Measurements from ENCODE around the gene CUX1.
"Not testable (repeated sequence)": the region's sequence is repeated elsewhere in the genome, so short reads cannot be mapped to it uniquely, and the experiment has no call there.

The CUX1 gene

DNA sequence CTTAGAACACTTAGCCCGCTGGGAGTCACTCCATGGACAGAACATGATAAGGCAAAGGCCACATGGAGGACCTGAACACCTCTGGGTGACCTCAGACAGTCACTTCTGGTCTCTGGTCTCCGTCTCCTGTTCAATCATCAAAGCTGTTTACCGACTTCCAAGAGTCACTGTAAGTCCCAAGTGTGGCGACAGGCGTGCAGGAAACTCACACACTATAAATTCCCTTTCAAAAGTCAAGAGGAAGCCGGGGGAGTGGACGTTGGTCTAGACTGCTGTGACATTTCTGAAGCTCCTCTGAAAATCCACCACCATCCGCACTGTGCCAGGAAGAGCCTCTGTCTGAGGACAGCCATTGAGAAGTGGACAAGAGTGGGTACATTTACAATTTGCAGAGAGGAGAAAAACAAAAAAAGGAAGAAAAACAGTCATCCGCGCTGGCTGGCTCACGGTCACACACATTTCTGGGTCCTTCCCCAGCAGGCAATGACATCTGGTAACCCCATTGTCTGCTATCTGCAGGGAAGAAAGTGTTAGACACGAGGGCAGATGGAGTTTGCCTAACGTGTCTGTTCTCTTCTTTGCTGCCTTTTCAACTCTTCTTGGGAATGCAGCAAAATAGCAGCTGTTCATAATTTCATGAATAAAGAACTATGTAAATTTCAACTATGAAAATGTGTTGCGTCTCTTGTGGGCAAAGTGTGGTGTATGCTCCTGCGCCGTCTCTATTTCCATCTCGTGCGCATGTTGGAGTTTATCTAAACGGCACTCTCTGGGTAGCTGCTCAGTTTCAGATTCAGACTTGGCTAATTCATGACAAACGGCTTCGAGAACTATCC lies 32.9 kb upstream of the CUX1 start:
- H3K4me3 ChIP-seq (ENCODE audit: low read depth, low read length), result no peak overlapping the region
- TF ChIP-seq, protein P1, sequence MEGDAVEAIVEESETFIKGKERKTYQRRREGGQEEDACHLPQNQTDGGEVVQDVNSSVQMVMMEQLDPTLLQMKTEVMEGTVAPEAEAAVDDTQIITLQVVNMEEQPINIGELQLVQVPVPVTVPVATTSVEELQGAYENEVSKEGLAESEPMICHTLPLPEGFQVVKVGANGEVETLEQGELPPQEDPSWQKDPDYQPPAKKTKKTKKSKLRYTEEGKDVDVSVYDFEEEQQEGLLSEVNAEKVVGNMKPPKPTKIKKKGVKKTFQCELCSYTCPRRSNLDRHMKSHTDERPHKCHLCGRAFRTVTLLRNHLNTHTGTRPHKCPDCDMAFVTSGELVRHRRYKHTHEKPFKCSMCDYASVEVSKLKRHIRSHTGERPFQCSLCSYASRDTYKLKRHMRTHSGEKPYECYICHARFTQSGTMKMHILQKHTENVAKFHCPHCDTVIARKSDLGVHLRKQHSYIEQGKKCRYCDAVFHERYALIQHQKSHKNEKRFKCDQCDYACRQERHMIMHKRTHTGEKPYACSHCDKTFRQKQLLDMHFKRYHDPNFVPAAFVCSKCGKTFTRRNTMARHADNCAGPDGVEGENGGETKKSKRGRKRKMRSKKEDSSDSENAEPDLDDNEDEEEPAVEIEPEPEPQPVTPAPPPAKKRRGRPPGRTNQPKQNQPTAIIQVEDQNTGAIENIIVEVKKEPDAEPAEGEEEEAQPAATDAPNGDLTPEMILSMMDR (IDR thresholded peaks at IDR 0.05; ENCODE audit: control insufficient read depth, extremely low read depth, insufficient read depth), result no peak
- no peak for DNase-seq (ENCODE audit: low read depth)

DNA sequence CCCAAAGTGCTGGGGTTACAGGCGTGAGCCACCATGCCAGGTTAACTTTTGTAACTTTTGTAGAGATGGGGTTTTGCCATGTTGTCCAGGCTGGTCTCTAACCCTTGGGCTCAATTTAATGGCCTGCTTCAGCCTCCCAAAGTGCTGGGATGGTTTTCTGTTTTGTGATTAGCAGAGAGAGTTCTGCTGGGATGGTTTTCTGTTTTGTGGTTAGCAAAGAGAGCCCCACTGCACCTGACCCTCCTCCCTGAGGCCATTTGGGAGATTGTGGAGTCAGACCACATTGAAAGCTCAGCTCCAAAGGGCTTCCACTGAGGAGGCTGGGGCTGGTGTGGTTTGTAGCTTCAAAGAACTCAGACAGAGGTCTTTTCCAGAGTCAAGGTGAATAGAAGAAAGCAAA lies 29.6 kb upstream of the CUX1 start:
- no peak for DNase-seq (ENCODE audit: low read depth)
- TF ChIP-seq, protein P1 (IDR thresholded peaks at IDR 0.05; ENCODE audit: control insufficient read depth, extremely low read depth, insufficient read depth), result no peak

DNA sequence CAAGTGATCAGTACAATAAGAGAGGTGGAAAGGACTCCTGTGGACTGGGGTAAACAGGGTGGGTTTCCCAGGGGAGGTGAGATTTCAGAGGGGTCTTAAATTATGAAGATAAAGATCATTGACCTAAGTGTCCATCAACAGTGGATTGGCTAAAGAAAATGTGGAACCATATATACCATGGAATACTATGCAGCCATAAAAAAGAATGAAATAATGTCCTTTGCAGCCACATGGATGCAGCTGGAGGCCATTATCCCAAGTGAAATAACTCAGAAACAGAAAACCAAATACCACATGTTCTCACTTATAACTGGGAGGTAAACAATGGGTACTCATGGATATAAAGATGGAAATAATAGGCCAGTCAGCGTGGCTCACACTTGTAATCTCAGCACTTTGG lies 28.9 kb upstream of the CUX1 start:
- TF ChIP-seq, protein P1 (IDR thresholded peaks at IDR 0.05; ENCODE audit: control insufficient read depth, extremely low read depth, insufficient read depth), result no peak
- no peak for DNase-seq (ENCODE audit: low read depth)
- no peak overlapping the region for H3K4me3 ChIP-seq (ENCODE audit: low read depth, low read length)

More for the DNA sequence above, 29.6 kb upstream of the CUX1 start:
- no peak overlapping the region for H3K4me3 ChIP-seq (ENCODE audit: low read depth, low read length)

DNA sequence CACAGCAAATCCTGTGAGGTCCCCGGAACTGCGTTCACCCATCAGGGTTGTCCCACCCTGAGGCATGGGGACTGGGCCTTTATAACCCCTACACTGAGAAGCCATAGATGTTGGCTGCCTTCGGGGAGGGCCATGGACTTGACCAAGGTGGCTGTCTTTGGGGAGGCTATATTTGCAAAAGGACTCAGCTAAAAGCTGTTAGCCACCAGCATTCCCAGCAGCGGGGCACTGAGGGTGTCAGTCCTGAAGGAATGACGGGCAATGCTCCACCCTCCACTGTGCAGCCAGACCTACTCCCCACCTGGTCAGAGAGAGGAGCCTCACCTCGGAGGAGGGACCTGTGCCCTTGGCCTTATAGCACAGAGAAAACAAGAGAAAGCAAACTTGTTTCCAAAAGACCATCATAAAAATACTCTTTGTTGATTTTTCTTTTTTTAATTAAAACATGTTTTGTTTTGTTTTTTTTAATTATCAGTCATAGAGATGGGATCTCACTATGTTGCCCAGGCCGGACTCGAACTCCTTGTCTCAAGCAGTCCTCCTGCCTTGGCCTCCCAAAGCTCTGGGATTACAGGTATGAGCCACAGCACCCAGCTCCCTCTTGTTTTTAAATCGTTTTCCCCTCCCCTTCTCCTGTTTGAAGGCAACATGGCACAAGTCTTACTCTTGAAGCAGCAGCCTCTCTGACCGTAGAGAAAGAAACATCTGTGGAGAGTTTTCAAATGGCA lies 26.7 kb upstream of the CUX1 start:
- TF ChIP-seq, protein P1 (IDR thresholded peaks at IDR 0.05; ENCODE audit: control insufficient read depth, extremely low read depth, insufficient read depth), result no peak

DNA sequence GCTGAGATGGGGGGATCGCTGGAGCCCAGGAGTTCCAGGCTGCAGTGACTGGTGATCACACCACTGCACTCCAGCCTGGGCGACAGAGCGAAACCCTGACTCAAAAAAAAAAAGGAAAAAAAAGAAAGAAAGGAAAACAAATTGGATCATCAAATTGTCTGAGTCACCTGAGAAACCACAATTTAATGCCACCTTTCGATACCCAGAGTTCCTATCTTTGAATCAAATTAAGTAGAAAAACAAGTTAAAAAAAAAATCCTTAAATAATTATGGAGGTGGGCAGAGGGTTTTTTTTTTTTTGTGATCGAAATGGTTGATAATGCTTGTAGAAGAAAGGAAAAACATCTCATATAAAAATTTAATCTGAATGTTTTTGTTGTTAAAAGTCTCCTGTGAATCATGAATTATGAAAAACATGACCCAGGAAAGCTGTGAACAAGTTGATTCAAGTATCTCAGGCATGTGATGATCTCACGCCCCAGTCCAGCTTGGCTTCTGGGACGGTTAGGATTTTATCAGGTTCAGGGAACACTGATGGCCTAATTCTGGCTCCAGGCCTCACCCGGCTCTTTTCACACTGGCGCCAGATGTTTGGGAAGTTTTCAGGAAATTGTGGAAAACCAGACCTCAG lies 25.3 kb upstream of the CUX1 start:
- DNase-seq (ENCODE audit: low read depth), result no peak
- H3K4me3 ChIP-seq (ENCODE audit: low read depth, low read length), result no peak overlapping the region
- TF ChIP-seq, protein P1 (IDR thresholded peaks at IDR 0.05; ENCODE audit: control insufficient read depth, extremely low read depth, insufficient read depth), result no peak

More for the DNA sequence above, 26.7 kb upstream of the CUX1 start:
- DNase-seq (ENCODE audit: low read depth), result no peak
- H3K4me3 ChIP-seq (ENCODE audit: low read depth, low read length), result no peak overlapping the region

DNA sequence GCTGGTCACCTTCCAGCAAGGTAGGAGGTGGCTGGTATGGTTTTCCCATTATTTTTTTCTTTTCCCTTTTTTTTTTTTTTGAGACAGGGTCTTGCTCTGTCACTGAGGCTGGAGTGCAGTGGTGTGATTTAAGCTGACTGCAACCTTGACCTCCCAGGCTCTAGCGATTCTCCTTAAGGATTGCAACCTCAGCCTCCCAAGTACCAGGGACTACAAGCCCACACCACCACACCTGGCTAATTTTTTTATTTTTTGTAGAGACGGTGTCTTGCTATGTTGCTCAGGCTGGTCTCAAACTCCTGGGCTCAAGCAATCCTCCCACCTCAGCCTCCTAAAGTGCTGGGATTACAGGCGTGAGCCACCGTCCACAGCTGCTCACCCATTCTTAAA lies 24.7 kb upstream of the CUX1 start:
- H3K4me3 ChIP-seq (ENCODE audit: low read depth, low read length); DNase-seq (ENCODE audit: low read depth): not testable (repeated sequence)

DNA sequence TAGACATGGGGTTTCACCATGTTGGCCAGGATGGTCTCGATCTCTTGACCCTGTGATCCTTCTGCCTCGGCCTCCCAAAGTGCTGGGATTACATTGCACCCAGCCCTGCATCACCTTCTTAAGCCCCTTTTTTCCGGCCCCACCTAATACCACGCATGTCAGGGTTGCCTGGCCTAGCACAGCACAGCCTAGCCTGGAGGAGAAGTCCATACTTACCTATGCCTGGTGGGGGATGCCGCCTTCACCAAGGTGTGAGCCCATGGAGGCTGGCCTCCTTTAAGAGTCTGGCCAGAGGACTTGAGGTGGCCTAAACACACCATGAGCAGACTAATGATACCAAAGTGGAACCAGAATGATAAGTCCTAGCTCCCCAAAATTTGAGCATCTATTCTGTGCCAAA lies 22.0 kb upstream of the CUX1 start:
- TF ChIP-seq, protein P1 (IDR thresholded peaks at IDR 0.05; ENCODE audit: control insufficient read depth, extremely low read depth, insufficient read depth), result no peak
- no peak for DNase-seq (ENCODE audit: low read depth)
- no peak overlapping the region for H3K4me3 ChIP-seq (ENCODE audit: low read depth, low read length)

DNA sequence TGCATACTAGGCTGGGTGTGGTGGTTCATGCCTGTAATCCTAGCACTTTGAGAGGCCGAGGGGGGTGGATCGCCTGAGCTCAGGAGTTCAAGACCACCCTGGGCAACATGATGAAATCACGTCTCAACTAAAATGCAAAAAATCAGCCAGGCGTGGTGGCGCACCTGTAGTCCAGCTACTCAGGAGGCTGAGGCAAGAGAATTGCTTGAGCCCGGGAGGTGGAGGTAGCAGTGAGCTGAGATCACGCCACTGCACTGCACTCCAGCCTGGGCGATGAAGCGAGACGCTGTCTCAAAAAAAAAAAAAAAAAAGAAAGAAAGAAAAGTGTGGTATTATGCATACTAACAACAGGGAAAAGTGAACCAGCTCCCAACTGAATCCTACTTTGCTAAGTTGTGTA lies 19.3 kb upstream of the CUX1 start:
- not testable (repeated sequence) for H3K4me3 ChIP-seq (ENCODE audit: low read depth, low read length); DNase-seq (ENCODE audit: low read depth)
